ENCODE measurements around the gene PANK4. TPM values are rescaled to one million over a fixed set of nuclear protein-coding genes. Genes with fewer than 3 reads are reported as not detected.

Gene PANK4
- polyA plus RNA-seq, 1 donor (not counting 4 experiments of a cell fraction or from before 2014, with no cell fraction given), result 14.5 TPM

DNA sequence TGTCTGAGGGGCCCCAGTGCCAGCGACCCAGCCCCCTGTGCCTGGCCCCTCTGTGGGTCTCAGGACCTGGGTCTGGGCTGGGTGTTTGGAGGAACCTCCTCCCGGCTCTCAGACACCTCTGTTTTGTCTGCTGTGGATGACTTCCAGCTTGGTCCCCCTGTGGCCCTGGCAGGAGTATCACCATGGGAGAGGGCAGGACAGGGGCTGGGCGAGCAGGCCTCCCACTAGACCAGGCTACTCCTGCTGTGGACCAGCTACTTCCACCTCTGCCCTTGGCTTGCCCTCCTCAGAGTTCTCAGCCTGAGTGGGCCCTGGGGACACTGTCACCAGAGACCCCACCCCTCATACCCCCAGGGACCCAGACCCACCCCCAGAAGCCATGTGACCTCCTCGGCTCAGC is 28.5 kb downstream of the PANK4 start:
- DNase-seq (ENCODE audit: low read depth, low spot score) (no peak), FAIRE-seq (no peak)
- Histone ChIP-seq H4K20me1 (ENCODE audit: control insufficient read depth, extremely low read depth, insufficient read depth, low read length) (peaks cover 5% of the 10 kb centered on the region), H3K4me1 (ENCODE audit: control insufficient read depth, extremely low read depth, insufficient read depth, low read length) (peaks cover 17% of the 10 kb centered on the region), H3K9ac (ENCODE audit: control insufficient read depth, extremely low read depth, insufficient read depth, low read length) (no peak overlapping the region), H2AFZ (ENCODE audit: control insufficient read depth, low read length) (no peak overlapping the region), H3K27ac (ENCODE audit: control insufficient read depth, insufficient read depth, low read length) (no peak overlapping the region), H3K9me1 (ENCODE audit: control insufficient read depth, extremely low read depth, insufficient read depth, low read length) (no peaks in the 10 kb centered on the region), H3K9me3 (ENCODE audit: control insufficient read depth, low read depth, low read length) (no peaks in the 10 kb centered on the region), H3K79me2 (ENCODE audit: control insufficient read depth, insufficient read depth, low read length) (no peaks in the 10 kb centered on the region), H3K4me3 (ENCODE audit: control insufficient read depth in 2 of 3, extremely low read depth in 1 of 3, insufficient read depth in 2 of 3, low read depth in 1 of 3, low read length in 3 of 3) (no peak overlapping the region), H3K4me2 (ENCODE audit: control insufficient read depth, extremely low read depth, insufficient read depth, low read depth, low read length) (no peak overlapping the region), H3K27me3 (ENCODE audit: control insufficient read depth, extremely low read depth, insufficient read depth, low read length) (no peaks in the 10 kb centered on the region), H3K36me3 (ENCODE audit: control insufficient read depth in 2 of 2, extremely low read depth in 1 of 2, insufficient read depth in 2 of 2, low read length in 2 of 2) (peaks cover 15 to 22% of the 10 kb centered on the region in 2 experiments)
- dilution Hi-C loops (cut with MboI; ENCODE audit: extremely low pct_ligation_motif_present, low sequenced_read_pairs), result no loop called here
- TF ChIP-seq, protein P1, sequence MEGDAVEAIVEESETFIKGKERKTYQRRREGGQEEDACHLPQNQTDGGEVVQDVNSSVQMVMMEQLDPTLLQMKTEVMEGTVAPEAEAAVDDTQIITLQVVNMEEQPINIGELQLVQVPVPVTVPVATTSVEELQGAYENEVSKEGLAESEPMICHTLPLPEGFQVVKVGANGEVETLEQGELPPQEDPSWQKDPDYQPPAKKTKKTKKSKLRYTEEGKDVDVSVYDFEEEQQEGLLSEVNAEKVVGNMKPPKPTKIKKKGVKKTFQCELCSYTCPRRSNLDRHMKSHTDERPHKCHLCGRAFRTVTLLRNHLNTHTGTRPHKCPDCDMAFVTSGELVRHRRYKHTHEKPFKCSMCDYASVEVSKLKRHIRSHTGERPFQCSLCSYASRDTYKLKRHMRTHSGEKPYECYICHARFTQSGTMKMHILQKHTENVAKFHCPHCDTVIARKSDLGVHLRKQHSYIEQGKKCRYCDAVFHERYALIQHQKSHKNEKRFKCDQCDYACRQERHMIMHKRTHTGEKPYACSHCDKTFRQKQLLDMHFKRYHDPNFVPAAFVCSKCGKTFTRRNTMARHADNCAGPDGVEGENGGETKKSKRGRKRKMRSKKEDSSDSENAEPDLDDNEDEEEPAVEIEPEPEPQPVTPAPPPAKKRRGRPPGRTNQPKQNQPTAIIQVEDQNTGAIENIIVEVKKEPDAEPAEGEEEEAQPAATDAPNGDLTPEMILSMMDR (optimal IDR thresholded peaks at IDR 0.05 in 1 of 3, IDR thresholded peaks at IDR 0.05 in 1 of 3, conservative IDR thresholded peaks at IDR 0.05 in 1 of 3; ENCODE audit: extremely low read depth in 1 of 3, insufficient read depth in 2 of 3, low read length in 3 of 3), result no peak
- no peak for TF ChIP-seq EZH2 (IDR thresholded peaks at IDR 0.05; ENCODE audit: low read length)

DNA sequence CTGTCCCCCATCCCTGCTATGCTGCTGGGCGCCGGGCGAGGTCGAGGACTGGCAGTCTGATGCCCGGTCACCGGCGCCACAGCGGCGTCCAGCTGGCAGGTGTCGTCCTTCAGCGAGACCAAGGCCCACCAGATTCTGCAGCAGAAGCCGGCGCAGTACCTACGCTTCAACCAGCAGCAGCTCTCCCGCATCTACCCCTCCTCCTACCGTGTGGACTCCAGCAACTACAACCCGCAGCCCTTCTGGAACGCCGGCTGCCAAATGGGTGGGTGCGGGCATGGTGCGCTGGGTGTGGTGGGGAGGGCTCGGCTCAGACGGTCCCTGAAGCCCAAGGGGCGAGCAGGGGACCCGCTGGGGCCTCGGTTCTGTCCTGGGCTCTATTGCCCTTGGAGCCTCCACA is 29.6 kb downstream of the PANK4 start:
- Histone ChIP-seq H3K4me3 (ENCODE audit: control insufficient read depth in 2 of 3, extremely low read depth in 1 of 3, insufficient read depth in 2 of 3, low read depth in 1 of 3, low read length in 3 of 3) (no peak overlapping the region), H3K4me1 (ENCODE audit: control insufficient read depth, extremely low read depth, insufficient read depth, low read length) (peaks cover 17% of the 10 kb centered on the region), H2AFZ (ENCODE audit: control insufficient read depth, low read length) (no peak overlapping the region), H3K9me1 (ENCODE audit: control insufficient read depth, extremely low read depth, insufficient read depth, low read length) (no peaks in the 10 kb centered on the region), H3K79me2 (ENCODE audit: control insufficient read depth, insufficient read depth, low read length) (no peaks in the 10 kb centered on the region), H3K36me3 (ENCODE audit: control insufficient read depth in 2 of 2, extremely low read depth in 1 of 2, insufficient read depth in 2 of 2, low read length in 2 of 2) (peaks cover 14 to 26% of the 10 kb centered on the region in 2 experiments), H3K9ac (ENCODE audit: control insufficient read depth, extremely low read depth, insufficient read depth, low read length) (no peak overlapping the region), H3K27ac (ENCODE audit: control insufficient read depth, insufficient read depth, low read length) (no peak overlapping the region), H3K9me3 (ENCODE audit: control insufficient read depth, low read depth, low read length) (no peaks in the 10 kb centered on the region), H3K4me2 (ENCODE audit: control insufficient read depth, extremely low read depth, insufficient read depth, low read depth, low read length) (no peak overlapping the region), H3K27me3 (ENCODE audit: control insufficient read depth, extremely low read depth, insufficient read depth, low read length) (no peaks in the 10 kb centered on the region), H4K20me1 (ENCODE audit: control insufficient read depth, extremely low read depth, insufficient read depth, low read length) (peaks cover 5% of the 10 kb centered on the region)
- no peak for TF ChIP-seq EZH2 (IDR thresholded peaks at IDR 0.05; ENCODE audit: low read length)
- FAIRE-seq (no peak), DNase-seq (ENCODE audit: low read depth, low spot score) (no peak)
- dilution Hi-C loops (cut with MboI; ENCODE audit: extremely low pct_ligation_motif_present, low sequenced_read_pairs), result no loop called here

DNA sequence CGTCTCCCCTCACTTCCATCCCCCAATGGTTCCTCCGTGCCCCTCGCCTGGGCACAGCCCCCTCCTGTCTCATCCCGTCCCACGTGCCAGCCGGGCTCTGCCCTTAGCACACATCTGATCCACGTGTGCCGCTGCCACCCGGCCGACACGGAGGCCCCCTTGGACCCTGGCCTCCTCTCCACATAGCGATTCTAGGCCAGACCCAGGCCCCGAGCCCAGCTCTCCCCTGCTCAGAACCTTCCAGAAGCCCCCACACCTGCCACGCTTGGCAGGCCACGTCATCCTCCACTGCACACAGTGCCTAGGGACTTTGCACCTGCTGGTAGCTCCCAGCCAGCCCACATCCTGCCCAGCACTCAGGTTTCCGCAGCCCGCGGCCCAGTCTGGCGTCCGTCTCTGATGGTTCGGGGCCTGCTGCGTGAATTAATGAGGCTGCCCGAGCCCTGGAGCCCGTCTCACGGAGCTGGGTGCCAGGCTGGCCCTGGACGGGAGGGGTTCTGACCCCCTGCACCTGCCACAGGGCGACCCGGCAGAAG is 30.2 kb downstream of the PANK4 start:
- Histone ChIP-seq H4K20me1 (ENCODE audit: control insufficient read depth, extremely low read depth, insufficient read depth, low read length) (peaks cover 7% of the 10 kb centered on the region), H3K4me1 (ENCODE audit: control insufficient read depth, extremely low read depth, insufficient read depth, low read length) (peaks cover 17% of the 10 kb centered on the region), H3K9me1 (ENCODE audit: control insufficient read depth, extremely low read depth, insufficient read depth, low read length) (no peaks in the 10 kb centered on the region), H3K27me3 (ENCODE audit: control insufficient read depth, extremely low read depth, insufficient read depth, low read length) (no peaks in the 10 kb centered on the region), H3K9ac (ENCODE audit: control insufficient read depth, extremely low read depth, insufficient read depth, low read length) (no peak overlapping the region), H3K9me3 (ENCODE audit: control insufficient read depth, low read depth, low read length) (no peaks in the 10 kb centered on the region), H3K27ac (ENCODE audit: control insufficient read depth, insufficient read depth, low read length) (no peak overlapping the region), H3K79me2 (ENCODE audit: control insufficient read depth, insufficient read depth, low read length) (no peaks in the 10 kb centered on the region), H2AFZ (ENCODE audit: control insufficient read depth, low read length) (no peak overlapping the region), H3K36me3 (ENCODE audit: control insufficient read depth in 2 of 2, extremely low read depth in 1 of 2, insufficient read depth in 2 of 2, low read length in 2 of 2) (peaks cover 13 to 31% of the 10 kb centered on the region in 2 experiments), H3K4me2 (ENCODE audit: control insufficient read depth, extremely low read depth, insufficient read depth, low read depth, low read length) (no peak overlapping the region), H3K4me3 (ENCODE audit: control insufficient read depth in 2 of 3, extremely low read depth in 1 of 3, insufficient read depth in 2 of 3, low read depth in 1 of 3, low read length in 3 of 3) (no peak overlapping the region)
- FAIRE-seq (no peak), DNase-seq (ENCODE audit: low read depth, low spot score) (no peak)
- TF ChIP-seq EZH2 (IDR thresholded peaks at IDR 0.05; ENCODE audit: low read length), result no peak
- TF ChIP-seq, protein P1 (optimal IDR thresholded peaks at IDR 0.05 in 1 of 3, IDR thresholded peaks at IDR 0.05 in 1 of 3, conservative IDR thresholded peaks at IDR 0.05 in 1 of 3; ENCODE audit: extremely low read depth in 1 of 3, insufficient read depth in 2 of 3, low read length in 3 of 3), result no peak
- dilution Hi-C loops (cut with MboI; ENCODE audit: extremely low pct_ligation_motif_present, low sequenced_read_pairs), result no loop called here

Data from keratinocyte (primary cell).